ENCODE measurements around the gene ILRUN.
"Not testable (repeated sequence)": the region's sequence is repeated elsewhere in the genome, so short reads cannot be mapped to it uniquely, and the experiment has no call there.

The ILRUN gene

DNA sequence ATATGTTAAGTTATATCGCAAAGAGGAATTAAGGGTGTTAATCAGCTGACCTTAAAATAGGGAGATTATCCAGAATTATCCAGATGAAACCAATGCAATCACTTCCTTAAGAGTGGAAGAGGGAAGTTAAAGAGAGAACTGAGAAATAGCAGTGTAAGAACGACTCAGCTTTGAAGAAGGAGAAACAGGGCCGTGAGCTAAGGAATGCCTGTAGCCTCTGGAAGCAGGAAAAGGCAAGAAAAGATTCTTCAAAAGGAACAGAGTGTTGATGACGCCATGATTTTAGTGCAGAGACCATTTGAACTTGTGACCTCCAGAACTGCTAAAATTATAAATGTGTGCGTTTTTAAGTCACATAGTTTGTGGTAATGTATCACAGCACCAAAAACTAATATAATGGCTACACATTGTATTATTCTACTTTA lies 32.7 kb downstream of the ILRUN start:
- DNase-seq: no peak

DNA sequence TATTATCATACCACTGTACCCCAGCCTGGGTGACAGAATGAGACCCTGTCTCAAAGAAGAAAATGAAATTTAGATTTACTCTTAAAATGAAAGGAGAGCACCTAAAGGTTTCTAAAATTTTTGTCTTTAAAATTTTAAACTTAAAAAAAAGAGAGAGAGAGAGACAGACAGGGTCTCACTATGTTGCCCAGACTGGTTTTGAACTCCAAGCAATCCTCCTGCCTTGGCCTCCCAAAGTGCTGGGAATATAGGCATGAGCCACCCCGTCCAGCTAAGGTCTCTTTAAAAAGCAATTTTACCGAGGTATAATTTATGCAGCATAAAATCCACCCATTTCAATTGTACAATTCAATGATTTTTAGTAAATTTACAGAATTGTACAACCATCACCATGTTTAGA lies 33.2 kb downstream of the ILRUN start:
- no peak for DNase-seq

DNA sequence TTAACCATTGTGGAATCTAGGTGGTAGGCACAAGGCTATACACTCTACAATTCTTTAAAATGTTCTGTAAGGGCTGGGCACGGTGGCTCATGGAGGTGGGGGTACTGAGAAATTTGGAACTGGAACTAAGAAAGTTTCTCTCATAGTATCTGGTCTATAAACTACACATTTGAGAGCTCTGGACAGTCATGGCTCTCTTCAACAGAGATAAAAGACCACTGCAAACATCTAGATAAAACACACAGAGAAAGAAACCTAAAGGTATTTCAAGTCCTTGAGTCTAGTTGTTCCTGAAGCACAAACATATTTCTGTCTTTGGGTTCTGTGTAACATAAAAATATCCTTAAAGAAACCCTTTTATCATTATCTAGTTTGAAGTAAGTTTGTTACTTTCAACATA lies 35.2 kb downstream of the ILRUN start:
- DNase-seq: no peak

DNA sequence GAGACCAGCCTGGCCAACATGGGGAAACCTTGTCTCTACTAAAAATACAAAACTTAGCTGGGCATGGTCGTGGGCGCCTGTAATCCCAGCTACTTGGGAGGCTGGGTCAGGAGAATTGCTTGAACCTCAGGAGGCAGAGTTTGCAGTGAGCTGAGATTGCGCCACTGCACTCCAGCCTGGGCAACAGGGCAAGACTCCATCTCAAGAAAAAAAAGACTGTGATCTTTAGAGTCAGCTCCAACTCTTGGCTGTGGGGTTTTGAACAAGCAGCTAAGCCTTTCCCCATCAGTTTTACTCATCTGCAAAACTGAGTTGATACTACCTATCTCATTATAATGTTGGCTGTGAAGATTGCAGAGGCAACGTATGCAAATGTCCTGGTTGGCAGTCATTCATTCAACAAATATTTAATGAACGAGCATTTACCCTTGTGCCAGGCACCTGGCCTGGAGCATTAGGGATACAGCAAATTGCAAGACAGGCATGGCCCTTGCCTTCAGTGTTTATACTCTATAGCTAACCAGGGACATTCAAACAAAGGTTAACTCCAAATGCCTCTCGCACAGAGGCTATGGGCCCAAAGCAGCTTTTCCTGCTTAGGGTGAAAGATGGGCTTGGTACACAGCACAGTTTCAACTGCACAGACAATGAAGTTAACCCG lies 37.8 kb downstream of the ILRUN start:
- DNase-seq: no peak

DNA sequence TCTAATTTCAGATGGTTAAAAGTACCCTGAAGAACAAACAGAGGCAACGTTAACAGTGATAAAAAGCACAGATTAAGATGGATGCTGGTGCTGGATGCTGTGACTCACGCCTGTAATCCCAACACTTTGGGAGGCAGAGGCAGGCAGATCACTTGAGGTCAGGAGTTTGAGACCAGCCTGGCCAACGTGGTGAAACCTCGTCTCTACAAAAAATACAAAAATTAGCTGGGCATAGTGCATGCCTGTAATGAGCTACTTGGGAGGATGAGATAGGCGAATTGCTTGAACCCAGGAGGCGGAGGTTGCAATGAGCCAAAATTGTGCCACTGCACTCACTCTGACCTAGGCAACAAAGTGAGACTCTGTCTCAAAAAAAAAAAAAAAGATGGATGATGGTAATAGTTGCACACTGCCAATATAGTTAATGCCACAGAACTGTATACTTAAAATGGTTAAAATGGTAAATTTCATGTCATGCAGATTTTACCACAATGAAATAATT lies 38.5 kb downstream of the ILRUN start:
- DNase-seq: not testable (repeated sequence)

DNA sequence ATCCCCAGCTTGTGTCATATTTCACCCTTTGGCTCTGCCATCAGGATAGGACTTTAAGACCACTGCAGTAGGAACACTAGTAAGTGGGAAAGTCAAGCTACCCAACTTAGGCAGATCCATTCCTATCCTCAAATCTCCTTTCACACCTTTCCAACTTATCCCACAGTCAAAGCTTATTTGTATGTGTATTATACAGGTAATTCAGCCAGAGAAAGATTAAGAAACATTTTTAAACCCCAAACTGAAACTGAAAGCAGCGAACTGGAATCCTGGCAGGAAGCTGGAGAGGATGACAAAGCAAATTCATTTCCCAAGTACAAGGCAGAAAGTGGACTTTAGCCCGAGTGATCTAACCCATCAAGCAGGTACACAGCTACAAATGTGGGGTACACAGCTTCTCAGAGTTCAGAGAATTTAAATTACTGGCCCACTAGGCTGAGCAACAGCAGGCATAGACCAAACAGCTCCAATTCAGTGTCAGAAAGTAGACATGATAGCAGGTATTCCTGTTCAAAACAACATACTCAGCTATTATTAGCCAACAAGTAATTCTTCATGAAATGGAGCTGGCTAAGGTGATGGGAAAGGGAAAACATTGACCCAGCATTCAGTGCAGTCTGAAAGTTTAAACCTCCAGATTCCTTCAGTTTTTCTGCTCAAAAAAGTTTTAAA lies 39.1 kb downstream of the ILRUN start:
- no peak for DNase-seq

DNA sequence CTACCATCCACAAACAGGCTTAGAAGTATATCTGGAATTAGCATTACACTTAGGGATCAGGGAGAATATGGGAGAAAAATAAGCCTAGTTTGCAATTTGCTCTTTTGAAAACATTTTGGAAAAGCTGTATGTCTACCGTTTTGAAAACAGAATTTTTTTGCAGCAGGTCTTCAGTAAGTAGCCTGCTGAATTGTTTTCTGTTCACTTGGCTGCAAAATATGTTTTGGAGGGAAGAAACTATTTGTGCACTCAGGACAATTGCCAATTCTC lies 39.6 kb downstream of the ILRUN start:
- no peak for DNase-seq

DNA sequence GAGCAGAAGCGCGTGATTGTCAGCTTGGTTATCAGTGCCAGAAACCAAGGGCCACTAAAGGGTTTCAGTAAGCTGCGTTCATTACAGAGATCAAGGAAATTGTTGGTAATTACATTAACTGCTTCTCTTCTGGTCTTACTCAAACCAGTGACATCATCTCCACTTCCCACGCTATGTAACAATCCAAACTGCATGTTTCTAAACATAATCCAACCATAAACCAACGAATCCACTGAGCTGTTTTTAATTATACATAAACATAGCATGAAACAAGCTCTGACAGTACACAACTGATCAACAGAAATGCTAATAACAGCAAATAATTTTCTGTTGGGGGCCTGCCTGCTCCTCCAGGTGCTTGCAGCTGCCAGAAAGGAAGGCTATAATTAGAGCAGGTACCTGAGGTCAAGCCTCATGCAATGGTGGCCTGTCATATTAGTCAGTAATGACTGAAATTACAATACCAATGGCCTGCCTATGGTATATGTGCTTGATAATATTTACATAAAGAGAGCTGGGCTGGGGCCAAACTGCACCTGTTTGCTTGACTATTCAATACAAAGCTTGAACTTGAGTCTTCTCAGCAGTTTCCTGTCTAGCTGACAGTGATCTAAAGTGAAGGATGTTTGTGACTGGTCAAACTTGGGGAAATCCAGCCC lies 40.1 kb downstream of the ILRUN start:
- peak; percentile 12 for DNase-seq

DNA sequence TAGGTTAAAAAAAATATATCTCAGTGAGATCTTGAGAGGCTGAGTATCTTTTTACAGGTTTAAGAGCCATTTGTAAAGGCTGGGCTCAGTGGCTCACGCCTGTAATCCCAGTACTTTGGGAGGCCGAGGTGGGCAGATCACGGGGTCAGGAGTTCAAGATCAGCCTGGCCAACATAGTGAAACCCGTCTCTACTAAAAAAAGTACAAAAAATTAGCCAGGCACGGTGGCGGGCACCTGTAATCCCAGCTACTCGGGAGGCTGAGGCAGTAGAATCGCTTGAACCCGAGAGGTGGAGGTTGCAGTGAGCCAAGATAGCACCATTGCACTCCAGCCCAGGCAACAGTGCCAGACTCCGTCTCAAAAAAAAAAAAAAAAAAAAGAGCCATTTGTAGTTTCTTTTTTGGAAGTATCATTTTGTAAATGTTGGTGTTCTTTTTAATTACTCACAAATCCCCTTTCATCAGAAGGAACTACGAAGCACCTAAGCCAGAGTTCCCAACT lies 40.6 kb downstream of the ILRUN start:
- DNase-seq: not testable (repeated sequence)

DNA sequence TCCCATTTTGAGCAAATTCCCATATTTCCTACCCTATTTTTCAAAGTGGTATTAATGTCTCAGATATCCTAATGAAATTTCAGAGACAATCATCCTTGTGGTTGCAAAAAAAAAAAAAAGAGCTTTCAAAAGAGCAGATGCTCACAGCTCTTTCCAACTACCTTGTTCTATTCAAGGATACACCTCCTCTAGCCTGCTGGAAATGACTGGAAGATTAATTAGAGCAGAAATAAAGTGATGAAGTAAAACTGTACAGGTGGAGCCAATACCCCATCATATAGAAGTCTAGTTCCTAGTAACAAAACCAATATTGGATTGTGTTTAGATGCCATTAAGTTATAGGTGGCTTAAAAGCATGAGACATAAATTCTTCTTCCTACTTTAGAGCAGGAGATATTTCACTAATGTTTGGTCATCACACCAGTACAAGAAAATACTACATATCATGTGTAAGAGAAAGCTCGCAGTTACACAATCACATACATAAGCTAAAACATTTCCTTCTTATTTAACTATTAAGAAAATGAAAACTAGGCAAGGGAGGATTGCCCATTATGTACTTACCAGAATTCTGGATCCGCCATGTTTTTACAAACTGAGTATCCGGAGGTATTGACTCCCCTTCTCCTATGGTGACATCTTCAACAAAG lies 42.4 kb downstream of the ILRUN start:
- no peak for DNase-seq

DNA sequence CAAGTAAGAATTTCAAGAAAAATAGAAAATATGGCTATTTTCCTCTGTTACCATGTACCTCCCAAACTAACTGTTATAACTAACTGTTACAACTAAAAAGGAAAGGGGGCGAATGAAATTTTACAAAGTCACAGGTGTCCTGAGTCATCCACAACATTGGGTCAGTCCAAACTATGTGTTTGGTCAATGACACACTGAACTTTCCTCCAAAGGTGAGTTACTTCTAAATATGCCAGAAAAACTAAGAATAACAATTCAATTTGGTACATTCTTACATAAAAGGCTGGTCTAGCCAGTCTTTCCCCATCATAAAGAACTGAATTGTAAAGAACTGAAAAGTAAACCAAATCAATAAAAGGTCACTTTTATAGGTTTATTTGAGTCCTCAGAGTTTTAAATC lies 44.3 kb downstream of the ILRUN start:
- no peak for DNase-seq

DNA sequence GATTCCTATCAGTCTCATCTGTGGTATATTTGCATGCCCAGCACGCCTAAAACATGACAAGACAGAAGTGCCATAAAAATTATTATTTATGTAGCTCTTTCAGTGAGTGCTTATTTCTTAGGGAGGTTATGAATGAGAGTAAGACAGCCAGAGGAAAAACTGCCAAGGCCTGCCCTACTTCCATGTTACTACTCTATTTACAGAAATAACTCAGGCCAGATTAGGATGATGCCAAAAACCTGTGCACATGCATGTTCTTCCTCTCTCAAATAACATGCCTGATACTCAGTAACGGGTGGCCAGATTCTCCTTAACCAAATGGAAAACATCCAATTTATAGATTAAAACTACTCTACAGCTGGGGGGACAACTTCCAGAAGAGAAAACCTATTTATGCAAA lies 45.7 kb downstream of the ILRUN start:
- no peak for DNase-seq

DNA sequence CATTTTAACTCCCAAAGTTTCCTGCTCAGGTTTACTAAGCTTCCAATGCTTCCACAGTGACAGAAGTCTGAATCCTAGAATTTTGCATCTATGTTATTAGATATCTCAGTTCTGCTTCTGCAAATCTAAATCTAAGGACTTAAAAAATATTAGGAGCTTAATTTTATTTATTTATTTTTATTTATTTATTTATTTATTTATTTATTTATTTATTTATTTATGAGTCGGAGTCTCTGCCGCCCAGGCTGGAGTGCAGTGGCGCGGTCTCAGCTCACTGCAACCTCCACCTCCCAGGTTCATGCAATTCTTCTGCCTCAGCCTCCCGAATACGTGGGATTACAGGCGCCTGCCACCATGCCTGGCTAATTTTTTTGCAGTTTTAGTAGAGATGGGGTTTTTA lies 46.3 kb downstream of the ILRUN start:
- DNase-seq: not testable (repeated sequence)

DNA sequence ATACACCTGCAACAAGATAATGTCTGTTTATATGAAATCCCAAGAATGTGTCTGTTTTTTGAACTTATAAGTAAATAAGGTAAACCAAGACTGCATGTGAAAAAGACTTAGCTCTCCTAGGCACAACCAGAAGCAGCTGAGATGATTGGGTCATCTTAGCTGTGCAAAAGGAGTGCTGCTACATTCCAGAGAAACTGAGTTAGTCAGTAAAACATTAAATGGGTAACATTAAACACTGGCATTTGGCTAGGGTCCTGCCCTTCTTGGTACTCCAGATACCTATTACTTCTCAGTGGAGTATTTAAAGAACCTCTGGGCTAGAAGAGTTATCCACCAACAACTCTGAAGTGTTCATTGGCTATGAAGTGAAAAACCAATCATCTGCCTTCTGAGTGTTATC lies 47.8 kb downstream of the ILRUN start:
- no peak for DNase-seq

Data from effector CD4-positive, alpha-beta T cell (primary cell).